Activated CD8-positive, alpha-beta memory T cell treated with anti-CD3 and anti-CD28 coated beads, Interleukin-2, amount 10 ng/mL, durations not matched to agents 7 days and 5 days (primary cell): ENCODE data around the gene PLCH1. TPM values are rescaled to one million over a fixed set of nuclear protein-coding genes. Genes with fewer than 3 reads are reported as not detected.

Experiments used
- ATAC-seq: fragments of 150-1000 bp; cut with Tn5 transposase; one replicate; pipeline ENCODE4 v1.10.0; 2021; ENCODE audit warnings: moderate library complexity
- CTCF ChIA-PET: fragments of 350-600 bp; sonication (Branson Sonifier 250); formaldehyde crosslinking; loops from one replicate; lab custom pipeline; 2021; ENCODE audit warnings: antibody characterized with exemption; lab: Charles Lee
- DNase-seq: peaks from one replicate; pipeline ENCODE4 v3.0.0-alpha.2; 2020
- H3K27ac Mint-ChIP-seq: one replicate; pipeline ENCODE4 v1.8.0; 2021; ENCODE audit warnings: mild to moderate bottlenecking, mixed read lengths
- H3K27me3 Mint-ChIP-seq: one replicate; pipeline ENCODE4 v1.8.0; 2021; ENCODE audit warnings: mixed read lengths
- H3K36me3 Mint-ChIP-seq: one replicate; pipeline ENCODE4 v1.8.0; 2021; ENCODE audit warnings: mild to moderate bottlenecking, mixed read lengths
- H3K4me1 Mint-ChIP-seq: one replicate; pipeline ENCODE4 v1.8.0; 2021; ENCODE audit warnings: mixed read lengths
- H3K4me3 Mint-ChIP-seq: one replicate; pipeline ENCODE4 v1.8.0; 2021; ENCODE audit warnings: mild to moderate bottlenecking, moderate library complexity, mixed read lengths
- H3K9me3 Mint-ChIP-seq: one replicate; pipeline ENCODE4 v1.8.0; 2022; ENCODE audit warnings: low read depth, mixed read lengths
- total RNA-seq, 2 experiments: library from RNA; stranded (reverse); gene quantifications; one replicate each; pipeline ENCODE4 v1.2.3, GENCODE V29; 2021

PLCH1 gene
- total RNA-seq, 2 experiments from 2014 or later: 0.26 to 0.58 TPM

DNA sequence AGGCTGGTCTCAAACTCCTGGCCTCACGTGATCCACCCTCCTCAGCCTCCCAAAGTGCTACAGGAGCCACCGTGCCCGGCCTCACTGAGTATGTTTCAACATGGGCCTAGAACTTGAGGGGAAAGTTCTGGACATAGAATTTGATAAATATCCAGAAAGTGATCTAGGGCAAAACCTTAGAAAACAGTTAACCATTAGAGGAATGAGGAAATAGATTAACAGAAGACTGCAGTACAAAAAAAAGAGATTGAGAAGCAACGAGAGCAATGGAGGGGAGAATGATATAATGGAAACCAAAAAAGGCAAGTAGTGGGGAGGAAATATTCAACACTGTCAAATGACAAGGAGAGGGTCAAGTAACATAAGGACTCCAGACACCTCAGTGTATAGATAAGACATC is 191.5 kb downstream of the PLCH1 start:
- DNase-seq (no peak), ATAC-seq (no peak)
- CTCF ChIA-PET: no interaction called here
- Mint-ChIP-seq H3K27me3 (no peaks in the 10 kb centered on the region), H3K4me3 (no peak overlapping the region), H3K36me3 (no peaks in the 10 kb centered on the region), H3K4me1 (peaks cover 42% of the 10 kb centered on the region), H3K27ac (no peak overlapping the region), H3K9me3 (peaks cover 3% of the 10 kb centered on the region)

- no peaks in the 10 kb centered on the region for H3K36me3 Mint-ChIP-seq
- ATAC-seq (no peak), DNase-seq (no peak)
- peaks cover 3% of the 10 kb centered on the region for H3K9me3 Mint-ChIP-seq
- no peak overlapping the region for H3K27ac Mint-ChIP-seq
- H3K27me3 Mint-ChIP-seq: no peaks in the 10 kb centered on the region
- CTCF ChIA-PET: no interaction called here
- peaks cover 36% of the 10 kb centered on the region for H3K4me1 Mint-ChIP-seq
- H3K4me3 Mint-ChIP-seq: no peak overlapping the region
Measured at GRCh38 chr3:155550391-155550790, 194.5 kb downstream of the PLCH1 start.

DNA sequence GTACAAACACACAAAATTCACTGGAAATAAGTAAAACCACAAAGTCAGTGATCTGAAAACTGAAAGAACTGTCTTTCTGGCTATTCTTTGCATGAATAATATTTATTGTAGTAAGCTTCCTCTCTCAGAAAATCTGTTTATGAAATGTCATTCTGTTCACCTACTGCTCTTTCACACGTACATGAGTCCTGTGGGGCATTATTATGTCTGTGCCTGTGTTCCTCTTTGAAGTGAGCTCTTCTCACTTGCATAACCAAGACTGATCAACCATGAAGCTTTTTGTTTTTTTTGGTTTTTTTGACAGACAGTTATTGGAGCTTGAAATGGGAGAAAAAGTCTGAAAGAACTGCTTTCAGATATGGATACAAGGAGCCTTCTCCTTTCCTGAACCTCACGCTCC is 195.8 kb downstream of the PLCH1 start:
- H3K4me3 Mint-ChIP-seq: no peak overlapping the region
- H3K36me3 Mint-ChIP-seq: no peaks in the 10 kb centered on the region
- CTCF ChIA-PET: no interaction called here
- H3K27ac Mint-ChIP-seq: no peak overlapping the region
- H3K4me1 Mint-ChIP-seq: peaks cover 23% of the 10 kb centered on the region
- no peaks in the 10 kb centered on the region for H3K27me3 Mint-ChIP-seq
- H3K9me3 Mint-ChIP-seq: peaks cover 3% of the 10 kb centered on the region
- ATAC-seq (no peak), DNase-seq (no peak)

- Mint-ChIP-seq H3K4me3 (no peak overlapping the region), H3K27me3 (no peaks in the 10 kb centered on the region), H3K9me3 (peaks cover 3% of the 10 kb centered on the region), H3K4me1 (peaks cover 14% of the 10 kb centered on the region), H3K36me3 (no peaks in the 10 kb centered on the region), H3K27ac (no peak overlapping the region)
- CTCF ChIA-PET: no interaction called here
- DNase-seq (no peak), ATAC-seq (no peak)
Measured at GRCh38 chr3:155548195-155548594, 196.7 kb downstream of the PLCH1 start.

- no peak overlapping the region for H3K4me3 Mint-ChIP-seq
- H3K36me3 Mint-ChIP-seq: peaks cover 1% of the 10 kb centered on the region
- no peak for ATAC-seq
- DNase-seq: no peak
- CTCF ChIA-PET: no interaction called here
- peaks cover 8% of the 10 kb centered on the region for H3K9me3 Mint-ChIP-seq
- no peaks in the 10 kb centered on the region for H3K4me1 Mint-ChIP-seq
- no peaks in the 10 kb centered on the region for H3K27me3 Mint-ChIP-seq
- no peak overlapping the region for H3K27ac Mint-ChIP-seq
Measured at GRCh38 chr3:155535098-155535497, 209.8 kb downstream of the PLCH1 start.

DNA sequence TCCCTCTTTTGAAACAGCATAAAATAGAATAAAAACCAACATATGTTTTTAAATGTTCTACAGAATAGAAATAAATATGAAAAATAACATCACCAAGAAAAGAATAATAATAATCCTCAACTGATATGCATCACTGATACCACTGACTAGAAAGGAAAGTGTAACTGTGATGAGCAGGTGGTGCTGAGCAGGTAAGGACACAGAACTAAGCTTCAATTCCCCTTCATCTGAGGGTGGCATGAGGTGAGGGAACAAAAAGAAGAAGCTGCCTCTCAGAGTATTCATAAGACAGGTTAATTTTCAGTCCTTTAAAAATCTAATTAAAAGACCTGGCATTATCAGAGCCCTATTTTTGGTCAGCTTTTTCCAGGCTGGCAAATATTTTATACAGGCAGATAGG is 216.3 kb downstream of the PLCH1 start:
- Mint-ChIP-seq H3K4me1 (no peaks in the 10 kb centered on the region), H3K27ac (no peak overlapping the region), H3K9me3 (no peaks in the 10 kb centered on the region), H3K4me3 (no peak overlapping the region), H3K27me3 (no peaks in the 10 kb centered on the region), H3K36me3 (peaks cover 1% of the 10 kb centered on the region)
- CTCF ChIA-PET: no interaction called here
- no peak for ATAC-seq
- no peak for DNase-seq

- Mint-ChIP-seq H3K27ac (no peak overlapping the region), H3K4me1 (no peaks in the 10 kb centered on the region), H3K4me3 (no peak overlapping the region), H3K36me3 (no peaks in the 10 kb centered on the region), H3K9me3 (no peaks in the 10 kb centered on the region), H3K27me3 (no peaks in the 10 kb centered on the region)
- DNase-seq (no peak), ATAC-seq (no peak)
- CTCF ChIA-PET: no interaction called here
Measured at GRCh38 chr3:155525324-155525833, 219.5 kb downstream of the PLCH1 start.

GRCh38 chr3:155520463-155520862 is 224.4 kb downstream of the PLCH1 start:
- CTCF ChIA-PET: interaction anchor here (1.2 kb wide), 1 partner anchor 198 kb away, joined by 3 read pairs; no protein-coding TSS in a partner anchor
- DNase-seq (no peak), ATAC-seq (no peak)
- Mint-ChIP-seq H3K4me1 (no peaks in the 10 kb centered on the region), H3K9me3 (no peaks in the 10 kb centered on the region), H3K27me3 (no peaks in the 10 kb centered on the region), H3K36me3 (no peaks in the 10 kb centered on the region), H3K4me3 (no peak overlapping the region), H3K27ac (no peak overlapping the region)

DNA sequence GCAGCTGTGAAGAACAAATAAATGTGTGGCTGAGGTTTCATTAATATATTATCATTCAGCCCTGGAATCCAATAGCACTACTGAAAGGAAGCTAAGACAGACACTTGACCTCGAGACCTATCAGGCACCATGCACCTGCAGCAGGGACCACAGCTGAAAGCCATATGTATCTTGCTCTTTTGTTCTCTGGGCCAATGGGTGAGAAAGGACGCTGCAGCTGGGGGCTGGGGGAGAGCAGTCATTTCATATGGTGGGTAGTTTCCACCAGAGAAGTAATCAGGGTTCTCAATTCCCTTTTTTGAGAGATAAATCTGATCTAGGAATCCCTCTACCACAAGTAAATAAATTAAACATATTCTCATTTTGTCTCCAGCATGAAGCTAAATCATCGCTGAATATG is 225.8 kb downstream of the PLCH1 start:
- no peak overlapping the region for H3K27ac Mint-ChIP-seq
- CTCF ChIA-PET: interaction anchor here (1.2 kb wide), 1 partner anchor 197 kb away, joined by 3 read pairs; no protein-coding TSS in a partner anchor
- H3K4me3 Mint-ChIP-seq: no peak overlapping the region
- no peaks in the 10 kb centered on the region for H3K4me1 Mint-ChIP-seq
- ATAC-seq (no peak), DNase-seq (no peak)
- H3K9me3 Mint-ChIP-seq: no peaks in the 10 kb centered on the region
- no peaks in the 10 kb centered on the region for H3K27me3 Mint-ChIP-seq
- no peaks in the 10 kb centered on the region for H3K36me3 Mint-ChIP-seq

DNA sequence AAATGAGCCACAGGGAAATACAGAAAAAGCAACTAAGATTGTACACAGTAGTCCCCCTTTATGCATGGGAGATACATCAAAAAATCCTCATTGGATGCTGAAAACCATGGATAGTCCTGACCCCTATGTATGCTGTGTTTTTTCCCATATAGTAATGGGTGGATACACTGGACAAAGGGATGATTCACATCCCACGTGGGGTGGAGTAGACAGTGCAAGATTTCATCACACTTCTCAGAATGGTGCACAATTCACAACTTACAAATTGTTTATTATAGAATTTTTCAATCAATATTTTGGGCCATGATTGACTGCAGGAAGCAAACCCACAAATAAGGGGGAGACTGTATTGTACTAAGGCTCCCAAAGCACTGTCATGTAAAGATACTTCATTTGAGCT is 227.0 kb downstream of the PLCH1 start:
- Mint-ChIP-seq H3K36me3 (no peaks in the 10 kb centered on the region), H3K27me3 (no peaks in the 10 kb centered on the region), H3K4me3 (no peak overlapping the region), H3K9me3 (no peaks in the 10 kb centered on the region), H3K27ac (no peak overlapping the region), H3K4me1 (no peaks in the 10 kb centered on the region)
- CTCF ChIA-PET: interaction anchor here (0.6 kb wide), 1 partner anchor 650 kb away, joined by 3 read pairs; no protein-coding TSS in a partner anchor
- ATAC-seq: no peak
- DNase-seq: no peak

GRCh38 chr3:155516439-155516838 is 228.4 kb downstream of the PLCH1 start:
- DNase-seq (no peak), ATAC-seq (no peak)
- no peak overlapping the region for H3K27ac Mint-ChIP-seq
- H3K4me1 Mint-ChIP-seq: no peaks in the 10 kb centered on the region
- no peaks in the 10 kb centered on the region for H3K27me3 Mint-ChIP-seq
- CTCF ChIA-PET: no interaction called here
- H3K9me3 Mint-ChIP-seq: peaks cover 5% of the 10 kb centered on the region
- no peak overlapping the region for H3K4me3 Mint-ChIP-seq
- no peaks in the 10 kb centered on the region for H3K36me3 Mint-ChIP-seq

- DNase-seq (no peak), ATAC-seq (no peak)
- H3K27ac Mint-ChIP-seq: no peak overlapping the region
- CTCF ChIA-PET: no interaction called here
- H3K9me3 Mint-ChIP-seq: peaks cover 5% of the 10 kb centered on the region
- no peaks in the 10 kb centered on the region for H3K36me3 Mint-ChIP-seq
- no peaks in the 10 kb centered on the region for H3K27me3 Mint-ChIP-seq
- no peak overlapping the region for H3K4me3 Mint-ChIP-seq
- H3K4me1 Mint-ChIP-seq: no peaks in the 10 kb centered on the region
Measured at GRCh38 chr3:155512867-155513261, 232.0 kb downstream of the PLCH1 start.

DNA sequence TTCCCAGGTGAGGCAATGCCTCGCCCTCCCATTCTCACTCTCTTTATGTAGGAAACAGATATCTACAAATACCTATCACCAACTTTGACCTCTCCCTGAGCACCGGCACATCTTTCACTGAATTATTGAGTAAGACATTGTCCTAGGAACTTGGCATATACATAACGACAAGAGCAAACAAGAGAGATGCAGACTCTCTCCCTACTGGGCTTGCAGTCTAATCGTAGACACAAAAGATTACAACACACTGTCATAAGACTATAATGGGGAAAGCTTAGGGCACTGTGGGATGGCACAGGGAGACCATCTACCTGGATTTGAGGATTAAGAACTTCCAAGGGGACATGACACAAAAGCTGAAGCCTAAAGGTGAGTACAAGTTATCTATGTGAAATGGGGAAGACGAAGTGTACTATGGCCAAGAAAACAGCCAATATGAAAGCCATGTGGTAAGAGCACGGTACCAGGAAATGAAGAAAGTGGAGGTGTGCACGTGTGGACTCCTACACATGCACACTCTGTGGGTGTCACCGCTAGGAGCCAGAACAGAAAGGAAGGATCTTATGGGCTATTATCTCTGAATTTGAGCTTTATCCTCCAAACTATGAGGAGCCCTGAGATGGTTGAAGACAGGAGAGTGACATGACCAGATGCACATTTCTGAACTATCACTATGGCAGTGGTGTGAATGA is 232.6 kb downstream of the PLCH1 start:
- Mint-ChIP-seq H3K27me3 (no peaks in the 10 kb centered on the region), H3K4me3 (no peak overlapping the region), H3K9me3 (peaks cover 5% of the 10 kb centered on the region), H3K27ac (no peak overlapping the region), H3K4me1 (no peaks in the 10 kb centered on the region), H3K36me3 (no peaks in the 10 kb centered on the region)
- DNase-seq (no peak), ATAC-seq (no peak)
- CTCF ChIA-PET: no interaction called here

- ATAC-seq (no peak), DNase-seq (no peak)
- Mint-ChIP-seq H3K4me3 (no peak overlapping the region), H3K36me3 (no peaks in the 10 kb centered on the region), H3K27me3 (no peaks in the 10 kb centered on the region), H3K27ac (no peak overlapping the region), H3K9me3 (no peaks in the 10 kb centered on the region), H3K4me1 (no peaks in the 10 kb centered on the region)
- CTCF ChIA-PET: interaction anchor here (1.3 kb wide), 1 partner anchor 19 kb away, joined by 3 read pairs; no protein-coding TSS in a partner anchor
Measured at GRCh38 chr3:155504682-155505081, 240.2 kb downstream of the PLCH1 start.
